Activated CD4-positive, alpha-beta T cell treated with anti-CD3 and anti-CD28 coated beads, Interleukin-2, amount 50 U/mL, for 24 hours (primary cell): ENCODE results near the gene NQO1.
"Not testable (repeated sequence)": the region's sequence is repeated elsewhere in the genome, so short reads cannot be mapped to it uniquely, and the experiment has no call there.

Source experiments
- DNase-seq, 2 donors: peaks; one replicate each; pipeline ENCODE4 v3.0.0-alpha.2; 2020; ENCODE audit warnings: low read depth in 1 of 2, low spot score in 1 of 2

Gene NQO1

DNA sequence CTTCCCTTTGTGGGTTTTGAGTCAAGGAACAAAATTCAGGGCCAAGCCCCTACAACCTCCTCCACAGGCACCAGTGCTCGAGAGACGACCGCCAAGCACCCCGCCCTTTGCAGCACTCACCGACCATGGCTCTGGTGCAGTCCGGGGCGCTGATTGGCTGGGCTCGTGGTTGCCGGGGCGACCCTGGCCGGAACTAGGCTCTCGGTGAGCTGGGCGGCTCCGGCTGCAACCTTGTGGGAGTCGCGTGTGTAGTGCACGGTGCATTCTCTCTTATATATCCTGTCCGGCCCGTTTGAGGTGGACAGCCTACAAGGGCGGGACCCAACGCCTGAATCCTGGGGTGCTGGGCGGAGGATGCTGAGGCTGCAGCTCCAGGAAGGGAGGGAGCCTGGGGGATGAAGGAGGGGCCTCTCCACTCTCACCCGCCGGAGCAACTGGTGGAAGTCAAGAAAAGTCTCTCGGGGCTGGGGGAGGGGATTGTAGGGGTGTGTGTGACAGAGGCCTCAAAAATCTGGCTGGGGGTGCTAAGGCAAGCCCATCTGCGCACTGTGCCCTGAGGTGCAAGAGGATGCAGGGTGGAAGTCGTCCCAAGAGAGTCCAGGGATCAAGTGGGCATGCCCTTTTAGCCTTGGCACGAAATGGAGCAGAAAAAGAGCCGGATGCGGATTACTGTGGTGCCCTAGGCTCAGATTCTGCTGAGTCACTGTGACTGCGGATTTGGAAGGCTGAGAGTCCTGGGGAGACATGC, at the start of gene NQO1:
TSS of gene NQO1 (minus strand) at position 248 of the 748 bp plus-strand sequence. CDS start at position 127, 121 bp downstream.
- peak; percentile 75 to 83 for DNase-seq

DNA sequence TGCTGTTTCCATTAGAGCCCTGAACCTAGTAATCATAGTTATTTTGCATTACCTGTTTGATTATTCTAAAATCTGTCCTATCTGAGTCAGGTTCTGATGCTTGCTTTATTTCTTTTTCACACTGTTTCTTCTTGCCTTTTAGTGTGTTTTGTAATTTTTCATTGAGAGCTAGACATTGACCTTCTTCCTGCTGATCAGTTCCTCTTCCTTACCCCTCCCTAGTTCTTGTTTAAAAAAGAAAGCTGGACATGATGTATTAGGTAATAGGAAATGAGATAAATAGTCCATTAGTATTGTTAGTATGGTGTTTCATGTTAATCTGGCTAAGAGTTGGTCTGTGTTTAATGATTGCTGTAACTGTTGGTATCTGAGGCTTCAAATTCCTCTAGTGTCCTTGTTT, 49.2 kb upstream of the NQO1 start:
- no peak for DNase-seq

DNA sequence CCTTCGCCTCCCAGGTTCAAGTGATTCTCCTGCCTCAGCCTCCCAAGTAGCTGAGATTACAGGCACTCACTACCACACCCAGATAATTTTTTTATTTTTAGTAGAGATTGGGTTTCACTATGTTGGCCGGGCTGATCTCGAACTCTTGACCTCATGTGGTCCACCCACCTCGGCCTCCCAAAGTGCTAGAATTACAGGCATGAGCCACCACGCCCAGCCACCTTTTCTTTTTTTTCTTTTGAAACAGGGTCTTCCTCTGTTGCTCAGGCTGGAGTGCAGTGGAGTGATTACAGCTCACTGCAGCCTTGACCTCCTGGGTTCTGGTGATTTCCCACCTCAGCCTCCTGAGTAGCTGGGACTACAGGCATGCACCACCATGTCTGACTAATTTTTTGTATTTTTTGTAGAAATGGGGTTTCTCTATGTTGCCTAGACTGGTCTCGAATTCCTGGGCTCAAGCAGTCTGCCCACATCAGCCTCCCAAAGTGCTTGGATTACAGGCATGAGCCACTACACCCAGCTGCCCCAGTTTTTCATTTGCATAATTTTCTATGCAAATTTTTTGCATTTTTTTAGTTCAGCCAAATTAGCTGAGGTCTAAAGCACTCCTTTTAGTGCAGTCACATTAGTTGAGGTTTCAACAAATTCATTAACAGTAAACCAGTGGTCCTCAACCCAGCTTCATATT, 47.0 kb upstream of the NQO1 start:
- DNase-seq: no peak

DNA sequence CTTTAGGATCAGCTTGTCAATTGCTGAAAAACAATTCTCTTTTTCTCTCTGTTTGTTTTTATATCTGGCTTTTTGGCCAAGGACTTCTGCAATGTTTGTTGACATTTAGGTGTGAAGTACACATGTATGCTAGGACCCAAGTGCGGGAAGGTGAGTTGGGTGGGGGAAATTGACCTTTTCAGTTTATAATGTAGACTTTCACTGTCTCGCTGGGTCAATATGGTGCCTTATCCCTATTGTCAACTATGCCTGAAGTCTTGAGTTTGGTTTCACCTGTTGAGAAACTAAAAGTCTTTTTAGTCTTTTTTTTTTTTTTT, 45.2 kb upstream of the NQO1 start:
- DNase-seq: no peak

DNA sequence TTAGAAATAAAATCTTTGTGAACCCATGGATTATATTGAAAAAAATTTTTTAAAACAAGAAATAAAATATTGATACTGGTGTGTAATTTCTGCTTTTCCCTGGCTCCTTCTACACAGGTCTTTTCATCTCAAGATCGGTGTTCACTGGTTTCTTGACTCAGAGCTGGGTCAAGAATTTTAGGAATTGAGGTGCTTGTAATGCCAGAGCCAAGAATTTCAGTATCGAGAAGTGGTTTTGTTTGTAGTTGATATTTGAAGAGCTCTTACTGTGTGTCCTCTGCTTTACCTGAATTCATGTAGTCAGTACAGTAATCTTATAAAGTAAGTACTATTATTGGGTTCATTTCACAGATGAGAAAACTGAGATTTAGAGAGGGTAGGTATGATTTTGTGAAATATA, 43.0 kb upstream of the NQO1 start:
- DNase-seq: no peak

DNA sequence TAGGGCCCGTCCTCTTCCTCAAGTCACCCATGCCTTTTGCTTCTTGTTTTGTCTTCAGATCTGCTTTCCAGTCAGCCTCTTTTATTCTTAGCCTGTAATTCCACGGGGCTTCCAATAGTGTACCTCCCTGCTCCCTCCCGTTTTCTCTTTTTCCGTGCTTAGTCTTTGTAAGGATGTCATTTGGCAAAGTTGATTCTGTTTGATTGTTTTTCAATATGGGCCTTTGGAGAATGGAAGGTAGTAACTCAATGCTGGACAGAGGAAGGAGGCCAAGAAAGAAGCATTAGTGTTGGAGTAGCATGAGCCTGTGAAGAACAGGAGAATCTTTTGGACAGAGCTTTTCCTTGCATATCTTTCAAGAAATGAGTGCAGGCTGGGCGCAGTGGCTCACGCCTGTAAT, 42.3 kb upstream of the NQO1 start:
- no peak for DNase-seq

DNA sequence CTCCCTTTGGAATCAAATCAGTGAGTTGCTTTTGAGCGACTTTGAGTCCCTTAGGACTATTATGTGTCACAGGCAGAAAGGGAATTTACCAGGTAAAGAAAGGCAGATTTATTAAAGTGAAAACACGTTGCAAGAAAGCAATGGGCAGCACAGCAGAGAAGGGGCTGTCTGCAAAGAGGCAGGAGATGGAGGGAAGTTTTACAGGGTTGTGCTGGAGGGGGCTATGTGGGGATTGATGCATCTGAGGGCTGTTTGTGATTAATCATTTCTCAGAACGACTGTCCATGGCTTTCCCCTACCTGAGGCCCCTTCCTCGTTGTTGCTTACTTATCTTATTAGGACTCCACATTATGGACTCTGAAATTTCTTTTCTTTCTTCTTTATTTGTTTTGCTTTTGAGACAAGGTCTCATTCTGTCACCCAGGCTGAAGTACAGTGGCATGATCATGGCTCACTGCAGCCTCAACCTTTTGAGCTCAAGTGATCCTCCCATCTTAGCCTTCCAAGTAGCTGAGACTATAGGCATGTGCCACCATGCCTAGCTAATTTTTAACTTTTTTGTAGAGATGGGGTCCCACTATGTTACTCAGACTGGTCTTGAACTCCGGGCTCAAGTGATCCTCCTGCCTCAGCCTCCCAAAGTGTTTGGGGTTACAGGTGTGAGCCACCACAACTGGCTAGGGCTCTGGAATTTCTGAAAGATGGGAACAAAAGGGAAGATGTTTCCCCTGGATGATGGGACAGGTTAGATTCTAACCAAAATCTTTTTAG, 41.3 kb upstream of the NQO1 start:
- no peak for DNase-seq

DNA sequence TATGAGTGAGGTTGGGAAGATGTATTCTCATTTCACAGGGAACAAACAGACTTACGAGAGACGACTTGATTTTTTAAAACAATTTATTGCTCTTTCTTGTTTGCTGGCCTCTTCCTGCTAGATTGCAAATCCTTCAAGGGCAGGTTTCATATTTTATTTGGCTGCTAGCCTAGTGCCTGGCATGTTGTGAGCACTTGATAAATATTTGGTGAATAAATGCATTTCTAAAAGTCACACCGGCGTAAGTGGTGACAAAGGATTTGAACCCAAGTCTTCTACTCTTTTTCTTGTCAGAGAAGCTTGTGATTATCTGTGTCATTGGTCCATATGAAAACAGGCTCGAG, 37.2 kb upstream of the NQO1 start:
- DNase-seq: no peak

DNA sequence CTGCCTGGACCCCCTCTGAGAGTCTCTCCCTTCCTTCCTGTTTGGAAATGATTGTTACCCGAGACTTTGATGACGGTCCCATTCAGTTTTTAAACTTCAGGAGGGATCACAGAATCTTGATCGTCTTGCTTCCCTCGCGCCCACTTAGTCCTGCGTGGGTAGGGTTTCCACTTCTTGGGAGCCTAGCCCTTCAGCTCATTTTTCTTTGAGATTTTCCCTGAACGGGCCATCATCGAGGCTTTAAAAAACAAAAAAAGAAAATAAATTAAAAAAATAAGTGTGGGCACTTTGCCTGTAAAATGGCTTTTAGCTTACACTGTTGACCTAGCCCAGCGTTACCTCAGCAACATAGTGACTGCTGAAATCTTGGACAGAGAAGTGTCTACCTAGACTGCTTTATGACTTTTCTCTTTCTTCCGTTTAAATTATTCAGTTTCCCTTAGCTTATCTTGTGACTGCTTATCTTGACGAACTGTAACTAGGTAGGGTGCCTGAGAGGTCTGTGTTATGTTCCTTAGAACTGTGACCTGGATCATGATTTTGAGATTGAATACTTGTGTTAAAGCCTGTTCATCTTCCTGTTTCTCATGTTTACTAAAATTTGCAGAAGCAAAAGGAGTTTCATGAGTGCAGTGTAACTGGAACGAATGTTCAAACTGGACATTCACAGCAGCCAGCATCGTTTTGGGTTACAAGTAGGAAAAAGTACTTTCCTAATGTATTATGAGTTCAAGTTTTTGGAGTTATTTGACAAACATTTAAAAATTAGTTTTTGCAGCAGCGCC, 36.6 kb upstream of the NQO1 start:
- no peak for DNase-seq

DNA sequence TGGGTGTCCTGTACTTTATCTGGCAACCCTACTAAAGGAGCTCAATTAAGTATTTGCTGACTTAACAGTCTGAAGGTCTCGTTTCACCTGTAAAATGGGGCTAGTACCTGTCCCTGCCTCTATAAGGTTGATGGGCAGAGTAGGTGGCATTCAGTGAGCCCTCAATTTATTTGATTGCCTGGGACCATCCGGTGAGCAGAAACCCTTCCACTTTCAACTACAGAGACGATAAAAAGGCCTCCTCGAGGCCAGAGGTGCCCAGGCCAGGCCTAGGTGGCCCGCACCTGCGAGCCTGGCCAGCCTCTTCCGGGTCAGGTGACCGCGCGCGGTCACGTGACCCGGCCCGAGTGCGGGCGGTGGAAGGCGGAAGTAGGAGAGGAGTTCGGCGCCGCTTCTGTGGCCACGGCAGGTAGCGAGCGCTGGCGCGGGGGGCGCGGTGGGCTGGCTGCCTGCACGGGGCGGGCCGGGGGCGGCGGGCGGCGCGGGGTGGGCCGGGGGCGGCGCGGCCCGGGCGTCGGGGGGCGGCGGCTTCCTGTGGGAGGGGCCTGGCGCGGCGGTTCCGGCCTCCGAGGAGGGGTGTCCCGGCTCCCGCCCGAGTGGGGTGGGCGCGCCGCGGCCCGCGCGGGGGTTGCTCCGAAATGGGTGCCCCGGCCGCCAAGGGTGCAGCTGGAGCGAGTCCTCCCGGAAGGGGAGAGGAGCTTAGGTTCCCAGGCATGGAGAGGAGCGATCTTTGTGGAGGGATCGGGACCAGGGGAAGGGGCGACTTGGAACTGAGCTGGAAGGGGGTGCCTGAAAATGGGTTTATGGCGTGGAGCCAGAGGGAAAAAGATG, 35.8 kb upstream of the NQO1 start, which contains the start of gene WWP2:
TSS of gene WWP2 (plus strand) at position 350 of the 831 bp plus-strand sequence. CDS start 24,679 bp downstream, outside the sequence.
- DNase-seq: peak; percentile 51 to 63

DNA sequence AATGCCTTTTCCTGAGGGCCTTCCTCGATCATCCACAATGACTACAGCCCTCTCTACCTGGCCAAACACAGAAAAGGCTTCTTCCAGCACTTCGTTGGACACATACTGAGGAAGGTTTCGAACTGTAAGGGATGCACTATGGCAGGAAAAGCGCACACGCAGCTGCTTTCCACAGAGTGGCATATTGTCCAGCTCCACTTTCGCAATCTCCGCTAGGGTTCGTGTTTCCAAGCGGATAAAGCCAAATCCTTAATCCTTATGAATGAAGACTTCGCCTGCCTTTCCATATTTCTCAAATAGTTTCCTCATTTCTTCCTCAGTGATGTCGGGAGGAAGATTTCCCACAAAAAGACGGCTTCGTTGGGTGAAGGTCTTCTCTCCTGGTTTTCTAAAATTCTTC, 31.0 kb upstream of the NQO1 start:
- not testable (repeated sequence) for DNase-seq

DNA sequence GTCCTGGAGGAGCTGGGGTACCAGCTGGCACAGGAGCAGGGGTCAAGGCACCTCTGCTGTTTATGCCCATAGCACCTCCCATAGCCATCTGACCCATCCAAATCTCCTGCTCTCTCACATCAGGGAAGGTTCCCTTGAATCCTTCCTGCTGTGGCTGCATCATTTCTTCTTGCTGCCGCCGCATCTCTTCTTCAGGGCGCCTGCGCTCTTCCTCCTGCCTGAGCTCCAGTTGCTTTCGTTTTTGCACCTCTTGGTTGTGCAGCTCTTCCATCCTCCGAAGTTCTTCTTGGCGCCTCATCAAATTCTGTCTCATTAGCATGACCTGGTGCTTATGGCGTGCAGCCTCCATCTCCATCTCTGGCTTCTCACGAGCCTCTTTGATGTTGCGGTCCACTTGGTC, 30.3 kb upstream of the NQO1 start:
- DNase-seq: no peak

DNA sequence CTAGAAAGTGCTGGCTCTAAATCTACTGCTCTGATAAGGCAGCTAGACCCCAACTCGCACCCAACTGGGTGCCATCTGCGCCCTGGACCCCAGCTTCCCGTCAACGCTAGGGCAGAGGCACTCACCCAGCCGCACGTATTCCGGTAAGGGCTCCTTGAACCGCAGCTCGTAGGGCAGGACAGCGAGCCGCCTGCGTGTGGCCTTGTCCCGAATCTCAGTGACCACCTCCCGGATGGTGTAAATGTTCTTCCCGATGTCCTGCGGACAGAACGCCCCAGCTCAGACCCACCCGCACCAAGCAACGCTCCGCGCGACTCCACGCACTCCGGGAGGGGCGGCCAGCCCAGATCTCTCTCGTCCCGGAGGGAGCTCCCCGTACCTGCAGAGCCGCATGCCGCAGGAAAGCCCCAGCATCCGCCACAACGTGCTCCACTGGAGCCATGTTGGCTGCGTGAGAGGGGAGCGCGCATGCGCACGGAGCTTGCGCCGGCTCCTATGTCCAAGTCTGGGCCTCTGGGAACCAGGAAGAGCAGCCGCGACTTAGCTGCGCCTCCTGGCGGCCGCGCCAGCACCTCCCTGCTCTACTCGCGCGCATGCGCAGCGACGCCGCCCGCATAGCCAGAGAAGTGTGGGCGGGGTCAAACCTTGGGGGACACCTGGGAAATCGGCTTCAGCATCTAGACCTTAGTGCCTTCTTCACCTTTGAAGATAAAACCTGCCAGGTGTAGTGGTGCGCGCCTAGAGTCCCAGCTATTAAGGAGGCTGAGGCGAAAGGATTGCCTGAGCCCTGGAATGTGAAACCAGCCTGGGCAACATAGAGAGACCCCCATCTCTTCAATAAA, 28.3 kb upstream of the NQO1 start, which contains the start of gene NOB1:
TSS of gene NOB1 (minus strand) at position 458 of the 842 bp plus-strand sequence. CDS start at position 442, 16 bp downstream.
- DNase-seq: peak; percentile 91 to 92

DNA sequence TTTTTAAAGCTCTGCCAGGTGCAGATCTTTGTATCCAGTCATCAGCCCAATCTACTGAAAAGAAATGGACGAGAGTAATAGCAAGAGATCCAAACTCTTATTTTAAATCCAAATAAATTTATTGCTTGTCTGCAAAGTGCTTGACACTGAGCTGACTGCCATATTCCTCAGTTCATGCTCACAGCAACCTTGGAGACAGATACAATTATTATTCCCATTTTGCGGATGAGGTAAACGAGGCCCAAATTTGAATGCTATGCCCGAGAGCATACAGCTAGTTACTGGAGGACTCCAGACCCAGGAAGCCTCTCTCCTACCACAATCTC, 27.7 kb upstream of the NQO1 start:
- no peak for DNase-seq

DNA sequence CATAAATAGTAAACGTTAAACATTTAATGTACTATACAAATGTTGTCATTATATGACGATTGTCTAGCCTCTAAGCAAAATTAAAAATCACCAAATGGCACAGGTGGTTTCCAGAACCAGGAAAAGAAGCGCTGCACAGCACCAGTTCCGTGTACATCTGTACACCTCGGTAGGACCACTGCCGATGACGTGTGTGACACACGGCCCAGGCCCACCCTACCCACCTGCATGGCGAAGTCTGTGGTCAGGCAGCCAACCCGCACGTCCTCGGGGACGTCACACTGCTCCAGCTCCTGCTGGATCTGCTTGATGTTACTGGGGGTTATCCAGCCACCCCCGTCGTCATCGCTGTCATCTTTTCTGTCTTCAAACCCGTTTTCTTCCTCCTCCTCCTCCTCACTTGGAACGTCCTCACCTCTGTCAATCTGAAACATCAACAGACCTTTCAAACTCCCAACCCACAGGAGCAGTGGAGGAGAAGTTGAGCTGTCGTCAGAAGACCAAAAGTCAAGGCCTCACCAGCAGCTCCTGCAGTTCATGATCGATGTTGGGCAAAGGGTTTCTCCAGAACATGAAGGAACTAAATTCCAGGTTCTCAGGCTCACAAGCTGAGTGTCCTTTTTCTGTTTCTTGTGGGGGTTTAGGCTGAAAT, 22.5 kb upstream of the NQO1 start:
- DNase-seq: no peak

DNA sequence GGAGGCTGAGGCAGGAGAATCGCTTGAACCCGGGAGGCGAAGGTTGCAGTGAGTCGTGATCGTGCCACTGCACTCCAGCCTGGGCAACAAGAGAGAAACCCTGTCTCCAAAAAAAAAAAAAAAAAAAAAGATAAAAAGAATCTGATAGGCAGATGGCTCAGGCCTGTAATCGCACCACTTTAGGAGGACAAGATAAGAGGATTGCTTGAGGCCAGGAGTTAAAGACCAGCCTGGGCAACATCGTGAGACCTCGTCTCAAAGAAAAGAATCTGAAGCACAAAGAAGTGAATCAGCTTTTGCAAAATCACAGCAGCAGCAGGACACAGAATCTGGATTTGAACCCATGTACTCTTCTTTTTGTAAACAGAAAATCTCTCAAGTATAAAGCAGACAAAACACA, 20.8 kb upstream of the NQO1 start:
- DNase-seq: no peak

DNA sequence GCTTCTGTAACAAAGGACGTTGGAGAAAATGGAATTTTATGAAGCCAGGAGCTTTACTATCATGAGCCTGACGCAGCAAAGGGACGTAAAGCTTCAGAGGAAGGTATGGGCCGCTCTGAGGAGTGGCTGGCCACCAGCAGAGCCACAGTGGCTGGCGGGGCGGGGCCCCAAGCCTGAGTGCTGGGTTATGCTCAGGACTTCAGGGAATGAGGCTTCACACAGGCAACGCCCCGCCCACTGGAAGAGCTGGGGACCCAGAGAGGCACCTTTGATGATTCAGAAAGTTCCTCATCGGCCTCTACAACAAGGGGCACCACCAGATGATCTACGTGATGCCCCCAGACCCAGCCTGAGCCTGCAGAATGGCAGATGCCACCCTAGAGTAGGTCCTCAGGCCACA, 19.6 kb upstream of the NQO1 start:
- DNase-seq: no peak

DNA sequence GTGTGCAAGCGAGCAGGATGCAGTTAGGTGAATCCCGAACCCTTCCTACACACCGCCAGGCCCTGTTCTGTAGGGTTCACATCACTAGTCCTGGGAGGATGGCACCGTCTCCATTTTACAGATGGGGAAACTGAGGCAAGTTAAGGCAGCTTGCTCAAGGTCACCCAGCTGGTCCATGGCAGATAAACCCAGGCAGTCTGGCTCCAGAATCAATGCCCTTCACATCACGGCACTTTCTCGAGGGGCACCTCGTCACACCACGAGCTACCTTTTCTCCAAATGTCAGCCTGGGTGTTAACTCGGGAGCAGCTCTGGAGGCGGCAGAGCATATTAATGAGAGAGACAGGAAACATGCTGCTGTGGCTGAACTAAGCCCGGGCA, 18.9 kb upstream of the NQO1 start:
- DNase-seq: no peak
